Caco-2 (cell line): ENCODE measurements around the gene MEGF11. TPM values are rescaled to one million over a fixed set of nuclear protein-coding genes. Genes with fewer than 3 reads are reported as not detected.

Source experiments
- BruUV-seq: library from RNA; stranded (reverse); fragments of 400-500 nt; replicated peaks from 2 replicates; lab custom pipeline; 2021; lab: Mats Ljungman, UMichigan
- CTCF ChIA-PET: fragments of 300-600 bp; sonication (Branson Sonifier 250); formaldehyde crosslinking; loops from one replicate; lab custom pipeline; 2022; ENCODE audit warnings: antibody characterized with exemption; lab: Charles Lee
- POLR2A ChIA-PET: fragments of 300-600 bp; sonication (Branson Sonifier 250); formaldehyde crosslinking; loops from one replicate; lab custom pipeline; 2022; ENCODE audit warnings: antibody characterized with exemption; lab: Charles Lee
- DNase-seq, 2 experiments: peaks; one replicate each; pipeline versions ENCODE4 v3.0.0 to v3.0.0-alpha.2; 2020 to 2022
- H3K27me3 ChIP-seq: replicated peaks from 2 replicates; pipeline ENCODE4 v1.6.0; 2011; ENCODE audit warnings: low read length; ENCODE audit not compliant: control insufficient read depth, insufficient read depth
- H3K36me3 ChIP-seq: 2 replicates; pipeline ENCODE4 v1.5.1; 2011; ENCODE audit warnings: low read length; ENCODE audit not compliant: control insufficient read depth, insufficient read depth
- H3K4me1 ChIP-seq: fragments of 250-450 bp; sonication (Bioruptor Pico); 2 replicates; pipeline ENCODE4 v1.5.1; 2020; ENCODE audit warnings: mild to moderate bottlenecking
- H3K4me3 ChIP-seq: 2 replicates; pipeline ENCODE4 v1.5.1; 2011; ENCODE audit warnings: low read depth, mild to moderate bottlenecking, control low read depth, low read length
- H3K9me3 ChIP-seq: fragments of 250-450 bp; sonication (Bioruptor Pico); 2 replicates; pipeline ENCODE4 v1.5.1; 2020; ENCODE audit warnings: mild to moderate bottlenecking, moderate library complexity
- H3K27ac Mint-ChIP-seq: one replicate; pipeline ENCODE4 v1.8.0; 2022; ENCODE audit warnings: mixed read lengths; ENCODE audit not compliant: unreplicated experiment
- H3K27me3 Mint-ChIP-seq: one replicate; pipeline ENCODE4 v1.8.0; 2022; ENCODE audit warnings: mixed read lengths; ENCODE audit not compliant: insufficient read depth, unreplicated experiment
- H3K36me3 Mint-ChIP-seq: one replicate; pipeline ENCODE4 v1.8.0; 2022; ENCODE audit warnings: mild to moderate bottlenecking, mixed read lengths; ENCODE audit not compliant: insufficient read depth, unreplicated experiment
- H3K4me1 Mint-ChIP-seq: one replicate; pipeline ENCODE4 v1.8.0; 2022; ENCODE audit warnings: low read depth, mixed read lengths; ENCODE audit not compliant: unreplicated experiment
- H3K4me3 Mint-ChIP-seq: one replicate; pipeline ENCODE4 v1.8.0; 2022; ENCODE audit warnings: mild to moderate bottlenecking, moderate library complexity, mixed read lengths; ENCODE audit not compliant: unreplicated experiment
- H3K9me3 Mint-ChIP-seq: one replicate; pipeline ENCODE4 v1.8.0; 2022; ENCODE audit warnings: mixed read lengths; ENCODE audit not compliant: unreplicated experiment
- CTCF ChIP-seq, 2 experiments: fragments of 200-600 bp in 1 of 2; IDR thresholded peaks; 1 replicate in 1 of 2; 2 replicates in 1 of 2; pipeline versions ENCODE4 v1.5.1 to v1.8.0; 2011 to 2022; ENCODE audit warnings: antibody characterized with exemption in 1 of 2, control low read depth in 1 of 2, inconsistent platforms in 1 of 2, low read depth in 1 of 2, low read length in 1 of 2, mild to moderate bottlenecking in 1 of 2, moderate library complexity in 1 of 2; ENCODE audit not compliant: insufficient read depth in 1 of 2, severe bottlenecking in 1 of 2, unreplicated experiment in 1 of 2
- intact Hi-C: fragments of 100-400 bp; cut with micrococcal nuclease; formaldehyde crosslinking; loops from one replicate; pipeline ENCODE4 v1.10.0; 2022; ENCODE audit not compliant: unreplicated experiment
- total RNA-seq: library from RNA; stranded (reverse); gene quantifications from 2 replicates; pipeline ENCODE4 v1.2.3, GENCODE V29; 2022

MEGF11 gene
- total RNA-seq, 1 experiment from 2014 or later = 0.66 TPM

GRCh38 chr15:65887565-65887964 is 366.0 kb downstream of the MEGF11 start:
- Mint-ChIP-seq H3K27me3 (no peaks in the 10 kb centered on the region), H3K4me3 (no peak overlapping the region), H3K4me1 (peaks cover 20% of the 10 kb centered on the region), H3K9me3 (no peaks in the 10 kb centered on the region), H3K36me3 (peaks cover 65% of the 10 kb centered on the region), H3K27ac (no peak overlapping the region)
- H3K9me3 ChIP-seq = no peaks in the 10 kb centered on the region
- POLR2A ChIA-PET = no interaction called here
- CTCF ChIA-PET = no interaction called here
- intact Hi-C loops = no loop called here
- no peaks in the 10 kb centered on the region for H3K27me3 ChIP-seq
- no peak for TF ChIP-seq CTCF (IDR thresholded peaks at IDR 0.05; ENCODE audit: insufficient read depth in 1 of 2, low read depth in 1 of 2, low read length in 1 of 2, severe bottlenecking in 1 of 2, unreplicated experiment in 1 of 2)
- no peak overlapping the region for H3K4me3 ChIP-seq
- H3K4me1 ChIP-seq = peaks cover 8% of the 10 kb centered on the region; the same call in 1 of the 2 replicates
- no TSS peak for BruUV-seq
- H3K36me3 ChIP-seq = no peaks in the 10 kb centered on the region
- DNase-seq = no peak

DNA sequence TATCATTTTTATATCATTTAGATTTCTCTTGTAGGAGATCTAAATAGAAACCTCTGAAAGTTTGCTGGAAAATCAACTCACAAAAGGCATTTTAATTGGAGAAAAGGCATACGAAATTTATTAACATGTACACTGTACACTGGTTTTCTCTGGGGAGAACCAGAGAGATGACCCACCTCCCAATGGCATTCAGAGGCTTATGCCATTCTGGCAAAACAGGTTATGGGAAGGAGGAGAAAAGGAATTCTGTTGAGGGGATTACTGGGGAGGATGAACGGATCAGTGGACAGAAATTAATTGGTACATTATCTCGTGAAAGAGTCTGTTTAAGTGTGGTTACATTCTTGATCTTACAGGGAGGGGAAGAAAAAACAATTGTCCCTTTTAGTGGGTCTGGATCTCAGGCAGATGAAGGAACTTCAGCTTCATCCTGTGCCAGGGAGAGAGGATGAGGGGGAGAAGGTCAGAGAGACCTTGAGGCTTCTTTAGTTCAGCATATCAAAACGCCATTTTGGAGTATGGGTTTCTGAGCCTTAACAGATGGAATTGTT is 367.8 kb downstream of the MEGF11 start:
- Histone ChIP-seq H3K4me1 (peaks cover 8% of the 10 kb centered on the region; the same call in 1 of the 2 replicates), H3K4me3 (no peak overlapping the region), H3K9me3 (no peaks in the 10 kb centered on the region), H3K36me3 (no peaks in the 10 kb centered on the region), H3K27me3 (no peaks in the 10 kb centered on the region)
- TF ChIP-seq CTCF (IDR thresholded peaks at IDR 0.05; ENCODE audit: insufficient read depth in 1 of 2, low read depth in 1 of 2, low read length in 1 of 2, severe bottlenecking in 1 of 2, unreplicated experiment in 1 of 2) = no peak
- Mint-ChIP-seq H3K36me3 (peaks cover 77% of the 10 kb centered on the region), H3K4me3 (no peak overlapping the region), H3K4me1 (peaks cover 20% of the 10 kb centered on the region), H3K27ac (peak overlapping the region; percentile 81), H3K9me3 (no peaks in the 10 kb centered on the region), H3K27me3 (no peaks in the 10 kb centered on the region)
- no TSS peak for BruUV-seq
- DNase-seq = peak in 1 of 2 experiments; percentile 19
- POLR2A ChIA-PET = no interaction called here
- intact Hi-C loops = no loop called here
- CTCF ChIA-PET = interaction anchor here (0.7 kb wide), 1 partner anchor 51 kb away, joined by 8 read pairs; no protein-coding TSS in a partner anchor

DNA sequence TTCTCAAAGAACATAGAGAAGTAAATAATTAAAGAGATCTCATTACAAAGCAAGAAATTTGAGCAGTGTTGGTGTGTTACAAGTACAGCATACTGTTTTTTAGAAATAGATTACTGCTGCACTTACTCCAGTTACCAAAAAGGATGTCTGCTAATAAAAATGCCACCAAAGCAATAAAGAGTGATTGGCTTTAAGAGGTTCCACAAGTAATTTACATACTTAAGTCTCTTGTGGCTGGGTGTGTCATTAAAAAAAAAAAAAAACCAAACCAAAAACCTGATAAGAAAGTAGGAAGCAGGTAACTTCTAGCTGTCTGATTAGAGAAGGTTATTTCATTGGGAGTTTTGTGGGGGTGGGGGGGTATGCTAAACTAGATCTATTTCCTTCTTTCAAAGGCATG is 369.0 kb downstream of the MEGF11 start:
- Mint-ChIP-seq H3K4me3 (no peak overlapping the region), H3K4me1 (peaks cover 20% of the 10 kb centered on the region), H3K36me3 (peaks cover 75% of the 10 kb centered on the region), H3K27ac (peak overlapping the region; percentile 26), H3K27me3 (no peaks in the 10 kb centered on the region), H3K9me3 (no peaks in the 10 kb centered on the region)
- no peak overlapping the region for H3K4me3 ChIP-seq
- TF ChIP-seq CTCF (IDR thresholded peaks at IDR 0.05; ENCODE audit: insufficient read depth in 1 of 2, low read depth in 1 of 2, low read length in 1 of 2, severe bottlenecking in 1 of 2, unreplicated experiment in 1 of 2) = no peak
- H3K27me3 ChIP-seq = no peaks in the 10 kb centered on the region
- intact Hi-C loops = no loop called here
- no peaks in the 10 kb centered on the region for H3K9me3 ChIP-seq
- CTCF ChIA-PET = interaction anchor here (0.6 kb wide), 1 partner anchor 288 kb away, joined by 5 read pairs; no protein-coding TSS in a partner anchor
- peaks cover 8% of the 10 kb centered on the region; the same call in 1 of the 2 replicates for H3K4me1 ChIP-seq
- POLR2A ChIA-PET = interaction anchor here (0.7 kb wide), 1 partner anchor 44 kb away, joined by 7 read pairs; no protein-coding TSS in a partner anchor
- no peak for DNase-seq
- BruUV-seq = no TSS peak
- no peaks in the 10 kb centered on the region for H3K36me3 ChIP-seq
